Testis (tissue), 3 donors: Measurements from ENCODE around the gene LYSMD2. TPM values are rescaled to one million over a fixed set of nuclear protein-coding genes. Genes with fewer than 3 reads are reported as not detected.

Source experiments
- DNase-seq: peaks from one replicate; pipeline ENCODE4 v3.0.0-alpha.2; 2019
- H3K27ac ChIP-seq, 2 donors: fragments of 200-600 bp; sonication (generic); one replicate each; pipeline ENCODE4 v1.5.1; 2019
- H3K27me3 ChIP-seq: fragments of 200-600 bp; sonication (generic); one replicate; pipeline ENCODE4 v1.5.1; 2019
- H3K36me3 ChIP-seq: fragments of 200-600 bp; sonication (generic); one replicate; pipeline ENCODE4 v1.5.1; 2017; ENCODE audit warnings: low read depth; ENCODE audit errors: missing control alignments
- H3K4me1 ChIP-seq: fragments of 200-600 bp; sonication (generic); one replicate; pipeline ENCODE4 v1.5.1; 2019
- H3K4me3 ChIP-seq, 2 donors: fragments of 200-600 bp; sonication (generic); one replicate each; pipeline ENCODE4 v1.5.1; 2017 to 2019
- H3K9me3 ChIP-seq: fragments of 200-600 bp; sonication (generic); one replicate; pipeline ENCODE4 v1.5.1; 2017
- CTCF ChIP-seq, 3 experiments: fragments of 450-650 bp in 2 of 3; fragments of 200-600 bp in 1 of 3; sonication (generic) in 1 of 3; IDR thresholded peaks; one replicate each; pipeline ENCODE4 v1.5.1; 2016 to 2019; ENCODE audit warnings: antibody characterized with exemption in 3 of 3, mild to moderate bottlenecking in 2 of 3, moderate library complexity in 1 of 3
- POLR2A ChIP-seq: fragments of 450-650 bp; IDR thresholded peaks from one replicate; pipeline ENCODE4 v1.6.1; 2017; ENCODE audit warnings: antibody characterized with exemption, mild to moderate bottlenecking, moderate library complexity
- WGBS, 2 donors: methylation state at CpG; one replicate each; pipeline ENCODE4 v1.1.5; 2018; 5-methylcytosine and 5-hydroxymethylcytosine counted together
- intact Hi-C: fragments of 100-400 bp; cut with DNase I; formaldehyde crosslinking; loops from one replicate; pipeline ENCODE4 v1.15.1; 2023; ENCODE audit warnings: low total_unique reads
- polyA plus RNA-seq: library from polyadenylated mRNA; stranded (reverse); fragments of 350-450 nt; fragmentation: Illumina TruSeq; extraction: RNeasy Lipid Tissue Mini Kit (QIAGEN cat#74804); gene quantifications from one replicate; pipeline ENCODE4 v1.2.3, GENCODE V29; 2014; ENCODE audit warnings: low read depth, low replicate concordance; ENCODE audit not compliant: insufficient read depth
- total RNA-seq, 2 donors: library from RNA; depleted of rRNA; stranded (reverse); fragments of >200 nt; gene quantifications; one replicate each; pipeline ENCODE4 v1.2.3, GENCODE V29; 2016

LYSMD2 gene
- total and polyA plus RNA-seq, 3 donors from 2014 or later, result 18.7 to 21.1 (median 19.9) TPM

- intact Hi-C loops, result no loop called here
- no peaks in the 10 kb centered on the region for H3K4me1 ChIP-seq
- TF ChIP-seq POLR2A, result no peak
- TF ChIP-seq CTCF (IDR thresholded peaks at IDR 0.05), result no peak
Measured at GRCh38 chr15:51720201-51720995, 17.1 kb downstream of the LYSMD2 start.

GRCh38 chr15:51718746-51719145, 18.7 kb downstream of the LYSMD2 start:
- TF ChIP-seq CTCF (IDR thresholded peaks at IDR 0.05) (no peak), POLR2A (no peak)
- H3K27me3 ChIP-seq, result no peaks in the 10 kb centered on the region
- no peak for DNase-seq
- no peaks in the 10 kb centered on the region for H3K36me3 ChIP-seq
- H3K4me3 ChIP-seq, result no peak overlapping the region
- intact Hi-C loops, result no loop called here
- no peak overlapping the region for H3K27ac ChIP-seq
- WGBS, 2 donors, result 76 to 79% methylated on average over 3 of the region's 3 CpGs
- H3K4me1 ChIP-seq, result no peaks in the 10 kb centered on the region
- H3K9me3 ChIP-seq, result no peaks in the 10 kb centered on the region

More at GRCh38 chr15:51720201-51720995, 17.1 kb downstream of the LYSMD2 start:
- no peak overlapping the region for H3K4me3 ChIP-seq
- H3K9me3 ChIP-seq, result no peaks in the 10 kb centered on the region
- DNase-seq, result no peak
- no peak overlapping the region for H3K27ac ChIP-seq
- H3K36me3 ChIP-seq, result no peaks in the 10 kb centered on the region
- no peaks in the 10 kb centered on the region for H3K27me3 ChIP-seq
- WGBS, 2 donors, result 71 to 77% methylated on average over 8 of the region's 8 CpGs

GRCh38 chr15:51718219-51718618, 19.2 kb downstream of the LYSMD2 start:
- 71 to 74% methylated on average over 4 of the region's 4 CpGs for WGBS, 2 donors
- no peaks in the 10 kb centered on the region for H3K9me3 ChIP-seq
- intact Hi-C loops, result no loop called here
- no peak for DNase-seq
- no peaks in the 10 kb centered on the region for H3K36me3 ChIP-seq
- H3K27ac ChIP-seq, result no peak overlapping the region
- TF ChIP-seq POLR2A, result no peak
- no peak for TF ChIP-seq CTCF (IDR thresholded peaks at IDR 0.05)
- H3K4me3 ChIP-seq, result no peak overlapping the region
- no peaks in the 10 kb centered on the region for H3K27me3 ChIP-seq
- H3K4me1 ChIP-seq, result no peaks in the 10 kb centered on the region

GRCh38 chr15:51714911-51715310, 22.5 kb downstream of the LYSMD2 start:
- Histone ChIP-seq H3K27me3 (no peaks in the 10 kb centered on the region), H3K36me3 (no peaks in the 10 kb centered on the region), H3K4me1 (no peaks in the 10 kb centered on the region), H3K9me3 (no peaks in the 10 kb centered on the region), H3K27ac (no peak overlapping the region), H3K4me3 (no peak overlapping the region)
- WGBS, 2 donors, result 88% methylated on average over 1 of the region's 1 CpG; no CpG with 5 or more reads in 1 of the 2 donors
- no peak for DNase-seq
- intact Hi-C loops, result no loop called here
- TF ChIP-seq POLR2A (no peak), CTCF (IDR thresholded peaks at IDR 0.05) (no peak)

GRCh38 chr15:51714162-51714561, 23.3 kb downstream of the LYSMD2 start:
- no peak for DNase-seq
- no peak overlapping the region for H3K27ac ChIP-seq
- intact Hi-C loops, result no loop called here
- H3K4me3 ChIP-seq, result no peak overlapping the region
- no peak for TF ChIP-seq POLR2A
- no peak for TF ChIP-seq CTCF (IDR thresholded peaks at IDR 0.05)
- H3K9me3 ChIP-seq, result no peaks in the 10 kb centered on the region
- WGBS, 2 donors, result 71 to 81% methylated on average over 1 of the region's 1 CpG
- H3K27me3 ChIP-seq, result no peaks in the 10 kb centered on the region
- no peaks in the 10 kb centered on the region for H3K4me1 ChIP-seq
- no peaks in the 10 kb centered on the region for H3K36me3 ChIP-seq
